Measurements from ENCODE around the gene WNT9B.

WNT9B gene

GRCh38 chr17:46884552-46884951 lies 33.2 kb downstream of the WNT9B start:
- no peak for DNase-seq (ENCODE audit: low read depth)

GRCh38 chr17:46885415-46886309 lies 34.3 kb downstream of the WNT9B start:
- DNase-seq (ENCODE audit: low read depth): no peak

- no peak for DNase-seq (ENCODE audit: low read depth)
Measured at GRCh38 chr17:46886310-46886663, 34.9 kb downstream of the WNT9B start.

- DNase-seq (ENCODE audit: low read depth): no peak
Measured at GRCh38 chr17:46887717-46888116, 36.3 kb downstream of the WNT9B start.

GRCh38 chr17:46888727-46889126 lies 37.3 kb downstream of the WNT9B start:
- no peak for DNase-seq (ENCODE audit: low read depth)

GRCh38 chr17:46889519-46889918 lies 38.1 kb downstream of the WNT9B start:
- no peak for DNase-seq (ENCODE audit: low read depth)

GRCh38 chr17:46889992-46890564 lies 38.7 kb downstream of the WNT9B start:
- no peak for DNase-seq (ENCODE audit: low read depth)

GRCh38 chr17:46890638-46891037 lies 39.3 kb downstream of the WNT9B start:
- DNase-seq (ENCODE audit: low read depth): no peak

- no peak for DNase-seq (ENCODE audit: low read depth)
Measured at GRCh38 chr17:46892192-46892703, 40.9 kb downstream of the WNT9B start.

GRCh38 chr17:46894024-46894423 lies 42.6 kb downstream of the WNT9B start:
- DNase-seq (ENCODE audit: low read depth): no peak

GRCh38 chr17:46894476-46895151 lies 43.2 kb downstream of the WNT9B start:
- no peak for DNase-seq (ENCODE audit: low read depth)

GRCh38 chr17:46895171-46895570 lies 43.8 kb downstream of the WNT9B start:
- no peak for DNase-seq (ENCODE audit: low read depth)

GRCh38 chr17:46896991-46897390 lies 45.6 kb downstream of the WNT9B start:
- no peak for DNase-seq (ENCODE audit: low read depth)

GRCh38 chr17:46898364-46898763 lies 47.0 kb downstream of the WNT9B start:
- no peak for DNase-seq (ENCODE audit: low read depth)

GRCh38 chr17:46898860-46899259 lies 47.5 kb downstream of the WNT9B start:
- DNase-seq (ENCODE audit: low read depth): no peak

- no peak for DNase-seq (ENCODE audit: low read depth)
Measured at GRCh38 chr17:46901291-46901690, 49.9 kb downstream of the WNT9B start.

GRCh38 chr17:46903762-46904672 lies 52.6 kb downstream of the WNT9B start:
- DNase-seq (ENCODE audit: low read depth): no peak

GRCh38 chr17:46908068-46908737 lies 56.8 kb downstream of the WNT9B start:
- no peak for DNase-seq (ENCODE audit: low read depth)

GRCh38 chr17:46910179-46910927 lies 59.0 kb downstream of the WNT9B start:
- DNase-seq (ENCODE audit: low read depth): no peak

- no peak for DNase-seq (ENCODE audit: low read depth)
Measured at GRCh38 chr17:46911311-46911710, 59.9 kb downstream of the WNT9B start.

GRCh38 chr17:46915596-46915995 lies 64.2 kb downstream of the WNT9B start:
- DNase-seq (ENCODE audit: low read depth): no peak
